Putamen (tissue), 1 donor: ENCODE results near the gene OR4C46.
"Not testable (repeated sequence)": the region's sequence is repeated elsewhere in the genome, so short reads cannot be mapped to it uniquely, and the experiment has no call there.

Source experiments
- DNase-seq: peaks from one replicate; pipeline ENCODE4 v3.0.0-alpha.2; 2016; ENCODE audit warnings: low spot score

OR4C46 gene

DNA sequence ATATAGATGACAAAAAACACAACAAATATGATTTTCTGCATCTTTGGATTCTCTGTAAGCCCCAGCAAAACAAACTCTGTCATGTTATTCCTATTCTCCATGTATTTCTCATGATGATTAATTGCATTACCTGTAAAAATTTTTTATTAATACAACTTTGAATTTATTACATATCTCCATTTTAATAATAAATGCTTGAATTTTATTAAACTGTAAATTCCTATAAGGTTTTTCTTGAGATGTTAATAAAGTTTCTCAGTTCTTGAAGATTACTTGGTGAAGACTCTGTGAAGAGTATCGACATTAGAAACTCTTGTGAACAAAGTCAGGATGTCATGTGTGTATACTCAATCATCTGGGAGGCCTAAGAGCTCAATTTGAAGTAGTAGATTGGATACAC is at the start of gene OR4C46:
Gene OR4C46 (minus strand): TSS at position 101 of the 400 bp plus-strand sequence. CDS start 0 bp downstream, at position 101.
- DNase-seq: no peak

- not testable (repeated sequence) for DNase-seq
These were observed 41.8 kb upstream of the OR4C46 start for GRCh38 chr11:54645606-54646005.

- DNase-seq: not testable (repeated sequence)
These were observed 42.4 kb downstream of the OR4C46 start for GRCh38 chr11:54561439-54561838.

DNA sequence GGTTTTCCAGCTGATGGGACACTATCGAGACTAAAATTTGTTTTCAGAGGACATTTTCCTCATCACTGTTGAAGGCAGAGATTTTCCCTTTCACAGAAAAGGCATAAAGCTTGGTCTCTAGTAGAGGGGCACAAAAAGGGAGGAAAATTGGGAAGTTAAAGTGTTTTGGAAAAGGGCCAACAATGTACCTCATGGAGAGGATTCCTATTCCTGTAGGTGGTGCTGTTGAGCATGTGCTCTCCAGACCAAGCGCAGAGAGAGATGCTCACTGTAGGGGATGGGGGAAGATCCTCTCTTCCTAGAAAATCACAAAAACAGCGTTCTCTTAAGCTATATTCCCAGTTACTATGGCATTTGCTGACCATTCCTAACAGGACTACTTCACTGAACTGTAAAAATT is 44.9 kb downstream of the OR4C46 start:
- DNase-seq: no peak

- no peak for DNase-seq
These were observed 45.4 kb downstream of the OR4C46 start for GRCh38 chr11:54558407-54558806.
